Adrenal gland (tissue), 5 donors: Measurements from ENCODE around the gene TNK1.

Source experiments
- POLR2A ChIP-seq, 2 donors: fragments of 450-650 bp; IDR thresholded peaks; one replicate each; pipeline ENCODE4 v1.6.1; 2017; ENCODE audit warnings: antibody characterized with exemption in 2 of 2, mild to moderate bottlenecking in 2 of 2, moderate library complexity in 1 of 2
- TF ChIP-seq, protein P1 (sequence below), 6 experiments: fragments of 450-650 bp in 4 of 6; fragments of 200-600 bp in 2 of 6; sonication (generic) in 1 of 6; IDR thresholded peaks; 1 replicate in 5 of 6; 2 replicates in 1 of 6; pipeline versions ENCODE4 v1.5.1 to v1.8.0; 2016 to 2021; ENCODE audit warnings: antibody characterized with exemption in 6 of 6, mild to moderate bottlenecking in 2 of 6, moderate library complexity in 1 of 6
- donor health status: DM: no; HTN: no; CAD: no.

DNA sequence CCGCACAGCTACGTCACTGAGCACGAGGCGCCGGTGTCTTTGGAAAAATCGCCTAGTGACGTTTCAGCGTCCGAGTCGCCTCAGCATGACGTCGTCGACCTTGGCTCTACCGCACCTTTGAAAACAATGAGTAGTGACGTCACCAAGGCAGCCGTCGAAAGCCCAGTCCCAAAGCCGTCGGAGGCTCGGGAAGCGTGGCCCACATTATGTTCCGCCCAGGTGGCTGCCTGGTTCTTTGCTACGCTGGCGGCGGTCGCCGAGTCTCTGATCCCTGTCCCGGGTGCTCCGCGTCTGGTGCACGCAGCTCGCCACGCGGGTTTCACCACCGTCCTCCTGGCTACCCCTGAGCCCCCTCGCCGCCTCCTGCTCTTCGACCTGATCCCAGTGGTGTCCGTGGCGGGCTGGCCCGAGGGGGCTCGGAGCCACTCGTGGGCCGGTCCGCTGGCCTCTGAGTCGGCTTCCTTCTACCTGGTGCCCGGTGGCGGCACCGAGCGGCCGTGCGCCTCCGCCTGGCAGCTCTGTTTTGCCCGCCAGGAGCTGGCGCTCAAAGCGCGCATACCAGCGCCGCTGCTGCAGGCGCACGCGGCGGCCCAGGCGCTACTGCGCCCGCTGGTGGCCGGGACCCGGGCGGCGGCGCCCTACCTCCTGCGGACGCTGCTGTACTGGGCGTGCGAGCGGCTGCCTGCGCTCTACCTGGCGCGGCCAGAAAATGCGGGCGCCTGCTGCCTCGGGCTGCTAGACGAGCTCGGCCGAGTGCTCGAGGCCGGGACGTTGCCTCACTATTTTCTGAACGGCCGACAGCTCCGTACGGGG, 55.9 kb downstream of the TNK1 start:
- peak; percentile 52 to 86 for TF ChIP-seq POLR2A (IDR thresholded peaks at IDR 0.05)
- TF ChIP-seq, protein P1, sequence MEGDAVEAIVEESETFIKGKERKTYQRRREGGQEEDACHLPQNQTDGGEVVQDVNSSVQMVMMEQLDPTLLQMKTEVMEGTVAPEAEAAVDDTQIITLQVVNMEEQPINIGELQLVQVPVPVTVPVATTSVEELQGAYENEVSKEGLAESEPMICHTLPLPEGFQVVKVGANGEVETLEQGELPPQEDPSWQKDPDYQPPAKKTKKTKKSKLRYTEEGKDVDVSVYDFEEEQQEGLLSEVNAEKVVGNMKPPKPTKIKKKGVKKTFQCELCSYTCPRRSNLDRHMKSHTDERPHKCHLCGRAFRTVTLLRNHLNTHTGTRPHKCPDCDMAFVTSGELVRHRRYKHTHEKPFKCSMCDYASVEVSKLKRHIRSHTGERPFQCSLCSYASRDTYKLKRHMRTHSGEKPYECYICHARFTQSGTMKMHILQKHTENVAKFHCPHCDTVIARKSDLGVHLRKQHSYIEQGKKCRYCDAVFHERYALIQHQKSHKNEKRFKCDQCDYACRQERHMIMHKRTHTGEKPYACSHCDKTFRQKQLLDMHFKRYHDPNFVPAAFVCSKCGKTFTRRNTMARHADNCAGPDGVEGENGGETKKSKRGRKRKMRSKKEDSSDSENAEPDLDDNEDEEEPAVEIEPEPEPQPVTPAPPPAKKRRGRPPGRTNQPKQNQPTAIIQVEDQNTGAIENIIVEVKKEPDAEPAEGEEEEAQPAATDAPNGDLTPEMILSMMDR (IDR thresholded peaks at IDR 0.05), result peak; percentile 22 to 94 (median 72)
